CD14-positive monocyte (primary cell): ENCODE results near the gene ACAP3. TPM values are rescaled to one million over a fixed set of nuclear protein-coding genes. Genes with fewer than 3 reads are reported as not detected.
A peak's percentile ranks its signal among the peaks of the same experiment; 100 is the strongest.

Experiments
- DNase-seq, 3 donors: peaks; one replicate each; pipeline ENCODE4 v3.0.0-alpha.2; 2011 to 2022
- H2AFZ ChIP-seq: 2 replicates; pipeline ENCODE4 v1.6.0; 2012; ENCODE audit warnings: mild to moderate bottlenecking, low read depth, low read length, inconsistent platforms; ENCODE audit not compliant: insufficient read depth, poor library complexity, severe bottlenecking
- H3K27ac ChIP-seq, 2 donors: 1 replicate in 1 of 2; 2 replicates in 1 of 2; pipeline ENCODE4 v1.5.1; 2012 to 2013; ENCODE audit warnings: low read length in 2 of 2, control low read depth in 1 of 2, inconsistent platforms in 1 of 2, low read depth in 1 of 2, mild to moderate bottlenecking in 1 of 2
- H3K27me3 ChIP-seq, 2 donors: one replicate each; pipeline versions ENCODE4 v1.6.0 to v1.6.1; 2011 to 2013; ENCODE audit warnings: low read length in 2 of 2; ENCODE audit not compliant: control insufficient read depth in 2 of 2, insufficient read depth in 2 of 2
- H3K36me3 ChIP-seq, 2 donors: replicated peaks in 1 of 2; 1 replicate in 1 of 2; 2 replicates in 1 of 2; pipeline versions ENCODE4 v1.5.1 to v1.6.1; 2012 to 2013; ENCODE audit warnings: low read length in 2 of 2, control low read depth in 1 of 2, inconsistent platforms in 1 of 2, mild to moderate bottlenecking in 1 of 2; ENCODE audit not compliant: insufficient read depth in 2 of 2, control insufficient read depth in 1 of 2
- H3K4me1 ChIP-seq, 2 donors: 1 replicate in 1 of 2; 2 replicates in 1 of 2; pipeline versions ENCODE4 v1.5.1 to v1.6.1; 2012 to 2013; ENCODE audit warnings: low read length in 2 of 2, control low read depth in 1 of 2, inconsistent platforms in 1 of 2, mild to moderate bottlenecking in 1 of 2, moderate library complexity in 1 of 2; ENCODE audit not compliant: insufficient read depth in 2 of 2, control insufficient read depth in 1 of 2
- H3K4me2 ChIP-seq: replicated peaks from 2 replicates; pipeline ENCODE3; 2012; ENCODE audit warnings: low read length, moderate library complexity, mild to moderate bottlenecking; ENCODE audit not compliant: poor library complexity, severe bottlenecking; ENCODE audit errors: extremely low read depth
- H3K4me3 ChIP-seq, 3 experiments: fragments of 200-600 bp in 1 of 3; sonication (generic) in 1 of 3; replicated peaks in 1 of 3; 1 replicate in 2 of 3; 2 replicates in 1 of 3; pipeline ENCODE4 v1.5.1; 2011 to 2013; ENCODE audit warnings: low read length in 3 of 3, mild to moderate bottlenecking in 3 of 3, control low read depth in 2 of 3, low read depth in 2 of 3, inconsistent platforms in 1 of 3, moderate library complexity in 1 of 3
- H3K79me2 ChIP-seq: 2 replicates; pipeline ENCODE4 v1.6.0; 2012; ENCODE audit warnings: mild to moderate bottlenecking, control low read depth, inconsistent platforms, low read length, moderate library complexity; ENCODE audit not compliant: insufficient read depth
- H3K9ac ChIP-seq: 2 replicates; pipeline ENCODE4 v1.6.0; 2017; ENCODE audit warnings: low read length, mild to moderate bottlenecking; ENCODE audit not compliant: insufficient read depth, poor library complexity, severe bottlenecking
- H3K9me3 ChIP-seq, 2 donors: replicated peaks in 1 of 2; 1 replicate in 1 of 2; 2 replicates in 1 of 2; pipeline versions ENCODE4 v1.5.1 to v1.6.1; 2012 to 2013; ENCODE audit warnings: low read length in 2 of 2, control low read depth in 1 of 2; ENCODE audit not compliant: control insufficient read depth in 1 of 2, insufficient read depth in 1 of 2
- H4K20me1 ChIP-seq: 2 replicates; pipeline ENCODE4 v1.6.0; 2012; ENCODE audit warnings: mild to moderate bottlenecking, low read length, control low read depth, moderate library complexity; ENCODE audit not compliant: insufficient read depth
- H3K27ac Mint-ChIP-seq, 7 donors: one replicate each; pipeline ENCODE4 v1.8.0; 2020; ENCODE audit warnings: mild to moderate bottlenecking in 7 of 7, mixed read lengths in 7 of 7, moderate library complexity in 6 of 7, inconsistent platforms in 2 of 7
- H3K27me3 Mint-ChIP-seq, 3 donors: one replicate each; pipeline ENCODE4 v1.8.0; 2021 to 2022; ENCODE audit warnings: low read depth in 3 of 3, mild to moderate bottlenecking in 3 of 3, mixed read lengths in 3 of 3, moderate library complexity in 3 of 3, inconsistent platforms in 1 of 3
- H3K36me3 Mint-ChIP-seq, 2 donors: one replicate each; pipeline ENCODE4 v1.8.0; 2020; ENCODE audit warnings: mixed read lengths in 2 of 2, inconsistent platforms in 1 of 2, mild to moderate bottlenecking in 1 of 2
- H3K4me1 Mint-ChIP-seq: one replicate; pipeline ENCODE4 v1.8.0; 2020; ENCODE audit warnings: mild to moderate bottlenecking, mixed read lengths
- H3K4me3 Mint-ChIP-seq, 2 donors: one replicate each; pipeline ENCODE4 v1.8.0; 2020; ENCODE audit warnings: mild to moderate bottlenecking in 2 of 2, mixed read lengths in 2 of 2, moderate library complexity in 1 of 2
- H3K9me3 Mint-ChIP-seq, 7 donors: one replicate each; pipeline ENCODE4 v1.8.0; 2020 to 2022; ENCODE audit warnings: mixed read lengths in 7 of 7, mild to moderate bottlenecking in 6 of 7, moderate library complexity in 6 of 7, inconsistent platforms in 2 of 7
- WGBS: methylation state at CpG from one replicate; pipeline ENCODE4 v1.1.5; 2013; ENCODE audit warnings: missing lambda C conversion rate; ENCODE audit not compliant: insufficient coverage; 5-methylcytosine and 5-hydroxymethylcytosine counted together
- intact Hi-C, 2 donors: fragments of 100-400 bp; cut with micrococcal nuclease; formaldehyde crosslinking; loops; one replicate each; pipeline versions ENCODE4 v1.15.0 to v1.15.1; 2023
- polyA plus RNA-seq, 3 donors: library from polyadenylated mRNA; depleted of rRNA in 1 of 3; unstranded in 2 of 3; stranded (reverse) in 1 of 3; fragments of 300-500 nt in 2 of 3; fragments of >200 nt in 1 of 3; fragmentation: Illumina TruSeq in 2 of 3; gene quantifications; 1 replicate in 2 of 3; 2 replicates in 1 of 3; pipeline ENCODE4 v1.2.3, GENCODE V29; 2012 to 2021
- TF ChIP-seq, protein P1 (sequence below): fragments of 200-600 bp; IDR thresholded peaks from one replicate; pipeline ENCODE4 v1.8.0; 2022; ENCODE audit warnings: antibody characterized with exemption, mild to moderate bottlenecking

ACAP3 gene
- polyA plus RNA-seq, 3 donors: 3.5 to 132 (median 4.0) TPM

DNA sequence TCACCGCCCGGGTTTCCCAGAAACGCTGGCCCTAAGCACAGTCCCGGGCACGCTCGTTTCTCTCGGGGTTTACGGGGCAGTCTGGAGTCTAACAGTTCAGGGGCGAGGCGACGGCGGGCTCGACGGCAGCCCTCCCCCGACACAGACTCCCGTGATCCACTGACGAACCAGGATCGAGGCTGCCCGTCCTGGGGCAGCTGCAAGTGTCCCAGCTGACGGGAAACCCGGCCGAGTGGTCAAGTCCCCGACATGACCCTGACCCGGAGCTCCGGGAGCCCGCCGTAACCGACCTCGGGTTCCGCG lies 34.6 kb downstream of the ACAP3 start:
- Mint-ChIP-seq H3K4me1 (peaks cover 39% of the 10 kb centered on the region), H3K27ac (peak overlapping the region; percentile 84 to 95 (median 93)), H3K9me3 (no peaks in the 10 kb centered on the region), H3K4me3 (peak overlapping the region; percentile 92 to 94), H3K36me3 (peaks cover 19 to 29% of the 10 kb centered on the region in 2 donors), H3K27me3 (peaks cover 0 to 1% (median 0%) of the 10 kb centered on the region in 3 donors)
- H2AFZ ChIP-seq: peak overlapping the region; percentile 88
- H3K9ac ChIP-seq: peak overlapping the region; percentile 96
- H3K36me3 ChIP-seq: peaks cover 5 to 6% of the 10 kb centered on the region in 2 donors
- peaks cover 47% of the 10 kb centered on the region for H4K20me1 ChIP-seq
- TF ChIP-seq, protein P1, sequence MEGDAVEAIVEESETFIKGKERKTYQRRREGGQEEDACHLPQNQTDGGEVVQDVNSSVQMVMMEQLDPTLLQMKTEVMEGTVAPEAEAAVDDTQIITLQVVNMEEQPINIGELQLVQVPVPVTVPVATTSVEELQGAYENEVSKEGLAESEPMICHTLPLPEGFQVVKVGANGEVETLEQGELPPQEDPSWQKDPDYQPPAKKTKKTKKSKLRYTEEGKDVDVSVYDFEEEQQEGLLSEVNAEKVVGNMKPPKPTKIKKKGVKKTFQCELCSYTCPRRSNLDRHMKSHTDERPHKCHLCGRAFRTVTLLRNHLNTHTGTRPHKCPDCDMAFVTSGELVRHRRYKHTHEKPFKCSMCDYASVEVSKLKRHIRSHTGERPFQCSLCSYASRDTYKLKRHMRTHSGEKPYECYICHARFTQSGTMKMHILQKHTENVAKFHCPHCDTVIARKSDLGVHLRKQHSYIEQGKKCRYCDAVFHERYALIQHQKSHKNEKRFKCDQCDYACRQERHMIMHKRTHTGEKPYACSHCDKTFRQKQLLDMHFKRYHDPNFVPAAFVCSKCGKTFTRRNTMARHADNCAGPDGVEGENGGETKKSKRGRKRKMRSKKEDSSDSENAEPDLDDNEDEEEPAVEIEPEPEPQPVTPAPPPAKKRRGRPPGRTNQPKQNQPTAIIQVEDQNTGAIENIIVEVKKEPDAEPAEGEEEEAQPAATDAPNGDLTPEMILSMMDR: no peak
- no peaks in the 10 kb centered on the region for H3K9me3 ChIP-seq
- H3K4me3 ChIP-seq: peak overlapping the region; percentile 61 to 90 (median 81)
- under 1% methylated on average over 31 of the region's 31 CpGs for WGBS
- H3K27ac ChIP-seq: peak overlapping the region; percentile 47 to 88
- H3K79me2 ChIP-seq: peaks cover 53% of the 10 kb centered on the region
- DNase-seq: peak in 2 of 3 donors; percentile 14 to 34
- peaks cover 29 to 30% of the 10 kb centered on the region in 2 donors for H3K4me1 ChIP-seq
- no peaks in the 10 kb centered on the region for H3K27me3 ChIP-seq
- peak overlapping the region; percentile 79 for H3K4me2 ChIP-seq
- intact Hi-C loops: no loop called here

DNA sequence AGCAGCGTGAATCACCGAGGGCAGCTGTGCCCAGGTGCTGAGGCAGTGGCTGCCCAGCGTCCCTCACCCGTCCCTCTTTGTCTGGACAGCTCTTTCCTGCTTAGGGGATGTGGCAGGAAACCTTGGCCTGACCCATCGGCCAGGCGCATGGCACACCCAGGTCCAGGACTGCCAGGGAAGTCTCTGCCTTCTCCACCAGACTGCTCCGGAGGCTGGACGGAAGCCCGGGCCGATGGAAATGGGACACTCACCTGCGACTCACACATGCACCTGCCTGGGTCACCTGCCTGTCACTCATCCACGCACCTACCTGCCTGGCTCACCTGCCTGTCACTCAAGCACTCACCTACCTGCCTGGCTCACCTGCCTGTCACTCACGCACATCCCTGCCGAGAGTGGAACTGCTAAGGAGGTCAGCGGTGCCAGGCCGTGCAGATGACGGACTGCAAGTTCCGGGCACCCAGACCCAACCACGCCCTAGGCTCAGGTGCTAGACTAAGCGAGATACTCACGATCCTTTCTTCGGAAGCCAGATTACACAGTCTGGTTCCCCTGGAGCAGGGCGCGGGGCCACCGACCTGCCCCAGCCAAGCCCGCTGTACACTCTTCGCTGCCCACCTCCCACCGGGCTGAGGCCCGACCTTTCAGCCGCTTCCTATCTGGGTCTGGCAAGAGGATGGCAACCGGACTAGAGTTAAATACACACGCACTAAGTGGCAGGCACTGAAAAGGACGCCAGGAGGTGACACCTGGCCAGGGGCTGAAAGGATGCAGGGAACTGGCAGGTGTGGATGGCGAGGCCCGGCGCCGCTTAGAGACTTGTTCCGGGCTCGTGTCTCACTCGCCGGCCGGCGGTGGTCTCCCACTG lies 35.2 kb downstream of the ACAP3 start:
- Mint-ChIP-seq H3K27me3 (peaks cover 0 to 1% (median 0%) of the 10 kb centered on the region in 3 donors), H3K4me1 (peaks cover 39% of the 10 kb centered on the region), H3K27ac (peak overlapping the region; percentile 84 to 95 (median 93)), H3K36me3 (peaks cover 22 to 34% of the 10 kb centered on the region in 2 donors), H3K4me3 (peak overlapping the region; percentile 92 to 94), H3K9me3 (no peaks in the 10 kb centered on the region)
- Histone ChIP-seq H3K4me1 (peaks cover 29 to 30% of the 10 kb centered on the region in 2 donors), H4K20me1 (peaks cover 53% of the 10 kb centered on the region), H3K9me3 (no peaks in the 10 kb centered on the region), H3K27ac (peak overlapping the region; percentile 47 to 88), H3K27me3 (no peaks in the 10 kb centered on the region), H3K79me2 (peaks cover 59% of the 10 kb centered on the region), H3K4me2 (peak overlapping the region; percentile 79), H3K4me3 (peak overlapping the region; percentile 61 to 90 (median 81)), H3K36me3 (peaks cover 11% of the 10 kb centered on the region in 2 donors), H2AFZ (peak overlapping the region; percentile 88), H3K9ac (peak overlapping the region; percentile 96)
- intact Hi-C loops: no loop called here
- no peak for DNase-seq
- WGBS: 48% methylated on average over 43 of the region's 43 CpGs
- TF ChIP-seq, protein P1: no peak
